ENCODE measurements around the gene PIPOX.

DNA sequence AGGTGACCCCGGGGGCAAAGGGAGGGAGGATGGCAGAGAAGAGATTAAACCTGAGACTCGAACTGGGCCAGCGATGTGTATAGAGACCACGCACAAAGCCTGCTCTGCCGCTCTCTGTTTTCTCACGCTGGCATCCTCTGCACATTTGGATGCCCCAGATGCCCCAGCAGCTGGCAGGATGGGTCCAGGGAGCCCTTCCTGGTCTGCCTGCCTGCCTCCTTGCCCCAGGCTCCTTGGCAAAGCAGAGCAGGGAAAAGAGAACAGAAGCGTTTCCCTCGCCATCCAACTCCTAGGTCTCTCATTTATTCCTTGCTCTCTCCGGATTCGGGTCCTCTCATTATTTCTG is 5.2 kb upstream of the PIPOX start:
- no peak for TF ChIP-seq NFRKB (IDR thresholded peaks at IDR 0.05)
- no peak for TF ChIP-seq SP1 (IDR thresholded peaks at IDR 0.05)
- TF ChIP-seq FOXA1 (IDR thresholded peaks at IDR 0.05) = no peak
- no peak for TF ChIP-seq FOXM1 (IDR thresholded peaks at IDR 0.05; ENCODE audit: borderline replicate concordance)
- no peak for TF ChIP-seq FOXK2 (IDR thresholded peaks at IDR 0.05)
- TF ChIP-seq BHLHE40 (IDR thresholded peaks at IDR 0.05; ENCODE audit: borderline replicate concordance) = no peak
- TF ChIP-seq LEF1 (IDR thresholded peaks at IDR 0.05; ENCODE audit: borderline replicate concordance) = no peak
- no peak for TF ChIP-seq ELF4 (IDR thresholded peaks at IDR 0.05)
- no peak for TF ChIP-seq ARNT (IDR thresholded peaks at IDR 0.05)
- TF ChIP-seq CTBP1 (IDR thresholded peaks at IDR 0.05; ENCODE audit: borderline replicate concordance) = no peak
- TF ChIP-seq, protein P1, sequence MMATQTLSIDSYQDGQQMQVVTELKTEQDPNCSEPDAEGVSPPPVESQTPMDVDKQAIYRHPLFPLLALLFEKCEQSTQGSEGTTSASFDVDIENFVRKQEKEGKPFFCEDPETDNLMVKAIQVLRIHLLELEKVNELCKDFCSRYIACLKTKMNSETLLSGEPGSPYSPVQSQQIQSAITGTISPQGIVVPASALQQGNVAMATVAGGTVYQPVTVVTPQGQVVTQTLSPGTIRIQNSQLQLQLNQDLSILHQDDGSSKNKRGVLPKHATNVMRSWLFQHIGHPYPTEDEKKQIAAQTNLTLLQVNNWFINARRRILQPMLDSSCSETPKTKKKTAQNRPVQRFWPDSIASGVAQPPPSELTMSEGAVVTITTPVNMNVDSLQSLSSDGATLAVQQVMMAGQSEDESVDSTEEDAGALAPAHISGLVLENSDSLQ (IDR thresholded peaks at IDR 0.05) = no peak

Measured in HEK293T (cell line).